ENCODE data around the gene TLL1. TPM values are rescaled to one million over a fixed set of nuclear protein-coding genes. Genes with fewer than 3 reads are reported as not detected.

Gene TLL1
- total RNA-seq, 3 donors from 2014 or later = 4.0 to 11.5 (median 4.3) TPM

- Histone ChIP-seq H3K36me3 (no peaks in the 10 kb centered on the region), H3K4me1 (no peaks in the 10 kb centered on the region), H3K27me3 (no peaks in the 10 kb centered on the region), H3K4me3 (no peak overlapping the region), H3K9me3 (no peaks in the 10 kb centered on the region), H3K27ac (no peak overlapping the region)
- DNase-seq (ENCODE audit: low spot score in 2 of 2) = no peak
- TF ChIP-seq POLR2A (IDR thresholded peaks at IDR 0.05) (no peak), POLR2AphosphoS5 (IDR thresholded peaks at IDR 0.05) (no peak), CTCF (IDR thresholded peaks at IDR 0.05) (no peak)
- intact Hi-C loops (cut with DNase I; ENCODE audit: low total_unique reads) = no loop called here
These were observed 135.5 kb downstream of the TLL1 start for GRCh38 chr4:166008510-166008909.

GRCh38 chr4:166012129-166013030 is 139.3 kb downstream of the TLL1 start:
- intact Hi-C loops (cut with DNase I; ENCODE audit: low total_unique reads) = no loop called here
- no peaks in the 10 kb centered on the region for H3K36me3 ChIP-seq
- no peak overlapping the region for H3K27ac ChIP-seq
- TF ChIP-seq CTCF (IDR thresholded peaks at IDR 0.05) = no peak
- no peak for TF ChIP-seq POLR2A (IDR thresholded peaks at IDR 0.05)
- TF ChIP-seq POLR2AphosphoS5 (IDR thresholded peaks at IDR 0.05) = no peak
- H3K4me1 ChIP-seq = no peaks in the 10 kb centered on the region
- DNase-seq (ENCODE audit: low spot score in 2 of 2) = no peak
- no peaks in the 10 kb centered on the region for H3K9me3 ChIP-seq
- H3K27me3 ChIP-seq = no peaks in the 10 kb centered on the region
- H3K4me3 ChIP-seq = no peak overlapping the region

GRCh38 chr4:166014411-166014810 is 141.4 kb downstream of the TLL1 start:
- Histone ChIP-seq H3K4me1 (no peaks in the 10 kb centered on the region), H3K9me3 (no peaks in the 10 kb centered on the region), H3K36me3 (no peaks in the 10 kb centered on the region), H3K27ac (no peak overlapping the region), H3K27me3 (no peaks in the 10 kb centered on the region), H3K4me3 (no peak overlapping the region)
- intact Hi-C loops (cut with DNase I; ENCODE audit: low total_unique reads) = no loop called here
- no peak for DNase-seq (ENCODE audit: low spot score in 2 of 2)
- TF ChIP-seq CTCF (IDR thresholded peaks at IDR 0.05) (no peak), POLR2A (IDR thresholded peaks at IDR 0.05) (no peak), POLR2AphosphoS5 (IDR thresholded peaks at IDR 0.05) (no peak)

GRCh38 chr4:166017804-166018203 is 144.8 kb downstream of the TLL1 start:
- H3K27me3 ChIP-seq = no peaks in the 10 kb centered on the region
- no peak for DNase-seq (ENCODE audit: low spot score in 2 of 2)
- H3K27ac ChIP-seq = no peak overlapping the region
- intact Hi-C loops (cut with DNase I; ENCODE audit: low total_unique reads) = no loop called here
- H3K4me1 ChIP-seq = no peaks in the 10 kb centered on the region
- H3K4me3 ChIP-seq = no peak overlapping the region
- no peaks in the 10 kb centered on the region for H3K9me3 ChIP-seq
- H3K36me3 ChIP-seq = no peaks in the 10 kb centered on the region
- no peak for TF ChIP-seq POLR2AphosphoS5 (IDR thresholded peaks at IDR 0.05)
- TF ChIP-seq POLR2A (IDR thresholded peaks at IDR 0.05) = no peak
- no peak for TF ChIP-seq CTCF (IDR thresholded peaks at IDR 0.05)

- Histone ChIP-seq H3K27me3 (no peaks in the 10 kb centered on the region), H3K4me3 (no peak overlapping the region), H3K9me3 (no peaks in the 10 kb centered on the region), H3K27ac (no peak overlapping the region), H3K4me1 (no peaks in the 10 kb centered on the region), H3K36me3 (no peaks in the 10 kb centered on the region)
- DNase-seq (ENCODE audit: low spot score in 2 of 2) = no peak
- TF ChIP-seq POLR2AphosphoS5 (IDR thresholded peaks at IDR 0.05) (no peak), POLR2A (IDR thresholded peaks at IDR 0.05) (no peak), CTCF (IDR thresholded peaks at IDR 0.05) (no peak)
- intact Hi-C loops (cut with DNase I; ENCODE audit: low total_unique reads) = loop anchor here (5.0 kb wide), 1 partner anchor 458 kb away; no protein-coding TSS in a partner anchor
These were observed 146.6 kb downstream of the TLL1 start for GRCh38 chr4:166019441-166020220.

Measured in breast epithelium (tissue), 4 donors.